DOHH2 (cell line): ENCODE results near the gene PRAC1.

ENCODE experiments used
- EZH2phosphoT487 ChIP-seq: fragments of 200-600 bp; sonication (generic); IDR thresholded peaks from 2 replicates; pipeline ENCODE4 v1.6.1; 2017; ENCODE audit warnings: borderline replicate concordance, mild to moderate bottlenecking, antibody characterized with exemption, low read length, moderate library complexity, mixed read lengths
- TF ChIP-seq, protein P1 (sequence below): fragments of 200-600 bp; sonication (generic); IDR thresholded peaks from one replicate; pipeline ENCODE4 v1.5.1; 2014; ENCODE audit warnings: antibody characterized with exemption, mild to moderate bottlenecking, low read depth, low read length; ENCODE audit not compliant: poor library complexity, severe bottlenecking

DNA sequence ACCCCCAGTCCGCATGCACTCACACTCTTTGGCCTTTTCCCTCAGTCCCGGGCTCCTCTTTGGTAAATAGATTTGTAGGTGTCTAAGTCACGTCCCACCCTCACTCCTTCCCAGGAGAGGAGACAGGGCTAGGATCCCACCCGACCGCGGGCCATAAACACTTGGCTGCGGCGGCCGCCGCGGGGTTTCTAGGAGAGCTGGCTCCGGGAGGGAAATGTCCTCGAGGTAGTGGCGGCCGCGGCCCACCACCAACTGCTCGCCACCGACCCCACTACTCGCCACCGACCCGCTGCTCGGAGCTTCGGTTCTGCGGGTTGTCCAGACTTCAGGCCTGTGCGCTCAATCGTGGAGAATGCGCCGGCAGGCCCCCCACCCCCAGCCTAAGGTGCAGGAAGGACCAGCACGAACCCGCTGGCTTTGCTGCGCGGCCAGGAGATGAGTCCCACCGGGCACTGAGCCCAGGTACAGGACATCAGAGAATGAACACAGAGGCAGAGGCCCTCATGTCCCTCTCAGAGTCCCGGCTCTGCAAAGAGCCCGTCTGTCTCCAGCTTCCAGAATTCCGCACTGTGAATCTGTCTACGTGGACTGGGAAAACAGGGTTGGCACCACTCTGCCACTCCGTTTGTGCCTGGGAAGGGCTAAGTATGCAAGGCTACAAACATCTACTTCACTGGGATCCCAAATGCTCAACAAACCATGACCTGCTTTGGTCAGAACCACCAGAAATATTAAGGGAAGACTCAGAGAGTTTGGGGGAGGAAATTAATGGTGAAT is 3.2 kb upstream of the PRAC1 start:
- TF ChIP-seq, protein P1, sequence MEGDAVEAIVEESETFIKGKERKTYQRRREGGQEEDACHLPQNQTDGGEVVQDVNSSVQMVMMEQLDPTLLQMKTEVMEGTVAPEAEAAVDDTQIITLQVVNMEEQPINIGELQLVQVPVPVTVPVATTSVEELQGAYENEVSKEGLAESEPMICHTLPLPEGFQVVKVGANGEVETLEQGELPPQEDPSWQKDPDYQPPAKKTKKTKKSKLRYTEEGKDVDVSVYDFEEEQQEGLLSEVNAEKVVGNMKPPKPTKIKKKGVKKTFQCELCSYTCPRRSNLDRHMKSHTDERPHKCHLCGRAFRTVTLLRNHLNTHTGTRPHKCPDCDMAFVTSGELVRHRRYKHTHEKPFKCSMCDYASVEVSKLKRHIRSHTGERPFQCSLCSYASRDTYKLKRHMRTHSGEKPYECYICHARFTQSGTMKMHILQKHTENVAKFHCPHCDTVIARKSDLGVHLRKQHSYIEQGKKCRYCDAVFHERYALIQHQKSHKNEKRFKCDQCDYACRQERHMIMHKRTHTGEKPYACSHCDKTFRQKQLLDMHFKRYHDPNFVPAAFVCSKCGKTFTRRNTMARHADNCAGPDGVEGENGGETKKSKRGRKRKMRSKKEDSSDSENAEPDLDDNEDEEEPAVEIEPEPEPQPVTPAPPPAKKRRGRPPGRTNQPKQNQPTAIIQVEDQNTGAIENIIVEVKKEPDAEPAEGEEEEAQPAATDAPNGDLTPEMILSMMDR: no peak
- TF ChIP-seq EZH2phosphoT487: no peak; the same call in 1 of the 2 replicates
